Dermis blood vessel endothelial cell (primary cell): ENCODE results near the gene NOD2. TPM values are rescaled to one million over a fixed set of nuclear protein-coding genes. Genes with fewer than 3 reads are reported as not detected.

Experiments used
- DNase-seq: peaks from one replicate; pipeline ENCODE4 v3.0.0; 2010
- total RNA-seq: library from RNA; depleted of rRNA; stranded (reverse); fragments of >200 nt; gene quantifications from 2 replicates; pipeline ENCODE4 v1.2.3, GENCODE V29; 2014

NOD2 gene
- total RNA-seq, 1 donor from 2014 or later: 0.51 TPM

GRCh38 chr16:50718061-50718760 lies 24.8 kb downstream of the NOD2 start:
- no peak for DNase-seq

- DNase-seq: no peak
These were observed 25.5 kb downstream of the NOD2 start for GRCh38 chr16:50718761-50719400.

- no peak for DNase-seq
These were observed 26.3 kb downstream of the NOD2 start for GRCh38 chr16:50719401-50720337.

- no peak for DNase-seq
These were observed 28.4 kb downstream of the NOD2 start for GRCh38 chr16:50721549-50722404.

GRCh38 chr16:50722405-50722737 lies 29.0 kb downstream of the NOD2 start:
- no peak for DNase-seq

GRCh38 chr16:50722960-50723359 lies 29.6 kb downstream of the NOD2 start:
- DNase-seq: no peak

GRCh38 chr16:50724306-50724705 lies 30.9 kb downstream of the NOD2 start:
- no peak for DNase-seq

GRCh38 chr16:50731130-50731988 lies 38.0 kb downstream of the NOD2 start:
- DNase-seq: no peak

GRCh38 chr16:50731989-50732832 lies 38.8 kb downstream of the NOD2 start:
- no peak for DNase-seq

GRCh38 chr16:50733468-50733867 lies 40.1 kb downstream of the NOD2 start:
- no peak for DNase-seq

GRCh38 chr16:50735629-50736122 lies 42.3 kb downstream of the NOD2 start:
- no peak for DNase-seq

- no peak for DNase-seq
These were observed 43.0 kb downstream of the NOD2 start for GRCh38 chr16:50736448-50736847.

GRCh38 chr16:50737420-50737959 lies 44.1 kb downstream of the NOD2 start:
- no peak for DNase-seq

GRCh38 chr16:50739031-50739430 lies 45.6 kb downstream of the NOD2 start:
- no peak for DNase-seq

- no peak for DNase-seq
These were observed 47.3 kb downstream of the NOD2 start for GRCh38 chr16:50740736-50741135.

- no peak for DNase-seq
These were observed 47.9 kb downstream of the NOD2 start for GRCh38 chr16:50741225-50741780.

GRCh38 chr16:50741781-50742575 lies 48.6 kb downstream of the NOD2 start, which contains the start of gene CYLD:
Gene CYLD, plus strand, starts transcription at chr16:50742086. Its CDS starts 7,613 bp downstream, at chr16:50749699.
- peak; percentile 100 for DNase-seq

- peak; percentile 27 for DNase-seq
These were observed 49.3 kb downstream of the NOD2 start for GRCh38 chr16:50742576-50743200.
